K562 (cell line): ENCODE data around the gene SMG7. TPM values are rescaled to one million over a fixed set of nuclear protein-coding genes. Genes with fewer than 3 reads are reported as not detected.

Experiments
- ATAC-seq: fragments of 200-7000 bp; cut with Tn5 transposase; 3 replicates; pipeline ENCODE4 v1.9.1; 2020; ENCODE audit warnings: moderate library complexity
- BruUV-seq: library from RNA; stranded (reverse); fragments of 400-500 nt; replicated peaks from 2 replicates; lab custom pipeline; 2021; lab: Mats Ljungman, UMichigan
- CTCF ChIA-PET: fragments of 300-600 bp; formaldehyde crosslinking; extraction: SDS; loops from one replicate; lab custom pipeline; 2021; ENCODE audit warnings: low intra/inter-chr PET ratio; lab: Yijun Ruan, JAX
- POLR2A ChIA-PET: fragments of 300-600, 350-650 bp; sonication (Branson Sonifier 250); formaldehyde crosslinking; extraction: SDS; loops from one replicate; lab custom pipeline; 2021; ENCODE audit warnings: antibody characterized with exemption, inconsistent platforms; lab: Yijun Ruan, JAX
- DNase-seq, 4 experiments: peaks; one replicate each; pipeline versions ENCODE4 v3.0.0 to v3.0.0-alpha.2; 2011 to 2018; ENCODE audit warnings: low spot score in 3 of 4, mixed read lengths in 3 of 4; ENCODE audit errors: extremely low read depth in 1 of 4
- FAIRE-seq: peaks from 2 replicates; lab custom pipeline; 2011; peaks lifted over from hg19 to GRCh38; lab: Jason Lieb, UNC
- H2AFZ ChIP-seq: 2 replicates; pipeline ENCODE4 v1.6.0; 2011; ENCODE audit warnings: low read depth, low read length, control low read depth, inconsistent platforms
- H3K27ac ChIP-seq: fragments of 200-600 bp; 3 replicates; pipeline ENCODE4 v1.8.0; 2011; ENCODE audit warnings: low read depth, mild to moderate bottlenecking, control low read depth, inconsistent platforms, low read length, moderate library complexity, mixed read lengths; ENCODE audit errors: extremely low read depth
- H3K27me3 ChIP-seq, 2 experiments: fragments of 300-600 bp in 1 of 2; 2 replicates in 1 of 2; 3 replicates in 1 of 2; pipeline versions ENCODE4 v1.6.0 to v1.8.0; 2011; ENCODE audit warnings: inconsistent platforms in 2 of 2, low read length in 2 of 2, mild to moderate bottlenecking in 1 of 2, mixed read lengths in 1 of 2, moderate library complexity in 1 of 2; ENCODE audit not compliant: control insufficient read depth in 2 of 2, insufficient read depth in 2 of 2
- H3K36me3 ChIP-seq: fragments of 300-600 bp; 3 replicates; pipeline ENCODE4 v1.8.0; 2011; ENCODE audit warnings: mild to moderate bottlenecking, low read length, inconsistent platforms; ENCODE audit not compliant: control insufficient read depth, insufficient read depth
- H3K4me1 ChIP-seq, 2 experiments: fragments of 200-600 bp in 1 of 2; replicated peaks in 1 of 2; 2 replicates in 1 of 2; 3 replicates in 1 of 2; pipeline versions ENCODE4 v1.5.1 to v1.8.0; 2011; ENCODE audit warnings: inconsistent platforms in 2 of 2, low read length in 2 of 2, mild to moderate bottlenecking in 1 of 2, mixed read lengths in 1 of 2, moderate library complexity in 1 of 2; ENCODE audit not compliant: control insufficient read depth in 2 of 2, insufficient read depth in 2 of 2
- H3K4me2 ChIP-seq: 2 replicates; pipeline ENCODE4 v1.6.1; 2011; ENCODE audit warnings: low read length, control low read depth, inconsistent platforms, mixed read lengths; ENCODE audit not compliant: insufficient read depth
- H3K4me3 ChIP-seq: fragments of 200-600 bp; sonication (generic), shearing (Covaris generic); 2 replicates; pipeline ENCODE4 v1.5.1; 2016; ENCODE audit warnings: control low read depth, inconsistent platforms
- H3K79me2 ChIP-seq: fragments of 200-600 bp; 3 replicates; pipeline ENCODE4 v1.8.0; 2011; ENCODE audit warnings: low read length, inconsistent platforms; ENCODE audit not compliant: control insufficient read depth, insufficient read depth
- H3K9ac ChIP-seq, 2 experiments: 2 replicates each; pipeline versions ENCODE4 v1.6.0 to v1.6.1; 2011; ENCODE audit warnings: low read depth in 2 of 2, low read length in 2 of 2, control low read depth in 1 of 2, inconsistent platforms in 1 of 2, mild to moderate bottlenecking in 1 of 2, mixed read lengths in 1 of 2; ENCODE audit not compliant: insufficient read depth in 1 of 2
- H3K9me1 ChIP-seq: one replicate; pipeline ENCODE4 v1.6.0; 2011; ENCODE audit warnings: inconsistent platforms, mild to moderate bottlenecking, low read length, moderate library complexity; ENCODE audit not compliant: control insufficient read depth, insufficient read depth
- H3K9me3 ChIP-seq: replicated peaks from 2 replicates; pipeline ENCODE4 v1.5.1; 2011; ENCODE audit warnings: low read depth, low read length, inconsistent platforms; ENCODE audit not compliant: control insufficient read depth, insufficient read depth
- H4K20me1 ChIP-seq: replicated peaks from 2 replicates; pipeline ENCODE4 v1.6.1; 2011; ENCODE audit warnings: low read length, inconsistent platforms, mixed read lengths; ENCODE audit not compliant: control insufficient read depth, insufficient read depth
- ARID1B ChIP-seq: fragments of 450-650 bp; IDR thresholded peaks from 2 replicates; pipeline ENCODE4 v1.6.1; 2016; ENCODE audit warnings: antibody characterized with exemption, mild to moderate bottlenecking, inconsistent platforms
- BCOR ChIP-seq: fragments of 450-650 bp; IDR thresholded peaks from 2 replicates; pipeline ENCODE4 v1.6.1; 2016
- BMI1 ChIP-seq: fragments of 150-350 bp; IDR thresholded peaks from 2 replicates; pipeline ENCODE4 v1.6.1; 2014; ENCODE audit warnings: low read length
- C11orf30 ChIP-seq: fragments of 450-650 bp; IDR thresholded peaks from 2 replicates; pipeline ENCODE4 v1.6.1; 2016; ENCODE audit warnings: low read depth, mild to moderate bottlenecking
- CBFA2T3 ChIP-seq: fragments of 450-650 bp; IDR thresholded peaks from 2 replicates; pipeline ENCODE4 v1.6.1; 2017
- DPF2 ChIP-seq: fragments of 450-650 bp; IDR thresholded peaks from 2 replicates; pipeline ENCODE4 v1.6.1; 2016
- EP300 ChIP-seq: IDR thresholded peaks from 2 replicates; pipeline ENCODE4 v1.6.1; 2012; ENCODE audit warnings: low read length, improper control_type of control experiment
- GATAD2A ChIP-seq: fragments of 450-650 bp; IDR thresholded peaks from 2 replicates; pipeline ENCODE4 v1.6.1; 2017
- HMGXB4 ChIP-seq: sonication (generic); formaldehyde crosslinking; IDR thresholded peaks from 2 replicates; pipeline ENCODE4 v1.8.1; 2023; ENCODE audit warnings: mild to moderate bottlenecking, missing genetic modification reagents
- KDM4B ChIP-seq, 2 experiments: fragments of 450-650 bp in 1 of 2; sonication (generic) in 1 of 2; IDR thresholded peaks; 2 replicates each; pipeline ENCODE4 v1.6.1; 2016 to 2017; ENCODE audit warnings: borderline replicate concordance in 2 of 2, antibody characterized with exemption in 1 of 2, low read depth in 1 of 2, mild to moderate bottlenecking in 1 of 2
- KLF13 ChIP-seq: fragments of 450-650 bp; IDR thresholded peaks from 2 replicates; pipeline ENCODE4 v1.6.1; 2016; ENCODE audit warnings: missing genetic modification characterization, low read depth, mild to moderate bottlenecking, missing compliant biosample characterization, moderate library complexity, borderline replicate concordance
- MAFF ChIP-seq: IDR thresholded peaks from 2 replicates; pipeline ENCODE4 v1.6.1; 2012; ENCODE audit warnings: low read length, improper control_type of control experiment
- MAFG ChIP-seq: fragments of 450-650 bp; conservative IDR thresholded peaks from 2 replicates; pipeline ENCODE4 v1.6.1; 2016; ENCODE audit warnings: missing genetic modification characterization, missing compliant biosample characterization
- MAFK ChIP-seq: IDR thresholded peaks from 2 replicates; pipeline ENCODE4 v1.6.1; 2011; ENCODE audit warnings: low read length, improper control_type of control experiment
- NCOR1 ChIP-seq: fragments of 450-650 bp; IDR thresholded peaks from 2 replicates; pipeline ENCODE4 v1.6.1; 2016; ENCODE audit warnings: mild to moderate bottlenecking, moderate library complexity
- NFE2 ChIP-seq: IDR thresholded peaks from 2 replicates; pipeline ENCODE4 v1.6.1; 2014; ENCODE audit warnings: antibody characterized with exemption, low read depth
- NONO ChIP-seq, 2 experiments: fragments of 200-400 bp in 1 of 2; fragments of 450-650 bp in 1 of 2; formaldehyde crosslinking in 1 of 2; IDR thresholded peaks; 2 replicates each; pipeline ENCODE4 v1.6.1; 2017; ENCODE audit warnings: low read depth in 2 of 2, mild to moderate bottlenecking in 2 of 2, moderate library complexity in 2 of 2, low read length in 1 of 2
- PTTG1 ChIP-seq: fragments of 450-650 bp; IDR thresholded peaks from 2 replicates; pipeline ENCODE4 v1.6.1; 2016; ENCODE audit warnings: low read depth, mild to moderate bottlenecking, missing genetic modification characterization, missing compliant biosample characterization
- RFX1 ChIP-seq: fragments of 450-650 bp; IDR thresholded peaks from 2 replicates; pipeline ENCODE4 v1.6.1; 2016; ENCODE audit warnings: mild to moderate bottlenecking, moderate library complexity
- SIX5 ChIP-seq, 2 experiments: IDR thresholded peaks; 2 replicates each; pipeline ENCODE4 v1.6.1; 2011; ENCODE audit warnings: low read length in 2 of 2, borderline replicate concordance in 1 of 2, low read depth in 1 of 2, mild to moderate bottlenecking in 1 of 2, moderate library complexity in 1 of 2; ENCODE audit not compliant: insufficient read depth in 1 of 2
- SMARCA4 ChIP-seq: fragments of 450-650 bp; IDR thresholded peaks from 2 replicates; pipeline ENCODE4 v1.6.1; 2016
- SMARCE1 ChIP-seq: fragments of 450-650 bp; IDR thresholded peaks from 2 replicates; pipeline ENCODE4 v1.7.1; 2016; ENCODE audit warnings: mild to moderate bottlenecking
- SOX6 ChIP-seq: fragments of 450-650 bp; IDR thresholded peaks from 2 replicates; pipeline ENCODE4 v1.6.1; 2014; ENCODE audit warnings: mild to moderate bottlenecking
- TRIM24 ChIP-seq, 2 experiments: fragments of 450-650 bp; IDR thresholded peaks; 2 replicates each; pipeline ENCODE4 v1.6.1; 2016
- ZEB2 ChIP-seq: fragments of 450-650 bp; IDR thresholded peaks from 2 replicates; pipeline ENCODE4 v1.6.1; 2016
- ZNF316 ChIP-seq: fragments of 450-650 bp; IDR thresholded peaks from 2 replicates; pipeline ENCODE4 v1.6.1; 2016
- WGBS: fragments of 100-300 bp; shearing (Covaris generic); methylation state at CpG from one replicate; pipeline ENCODE4 v1.1.6; 2016; ENCODE audit warnings: low coverage, mixed read lengths; ENCODE audit not compliant: insufficient coverage; ENCODE audit errors: missing lambda C conversion rate; 5-methylcytosine and 5-hydroxymethylcytosine counted together
- in situ Hi-C: fragments of 300-500 bp; cut with MboI; formaldehyde crosslinking; loops from 4 replicates; pipeline ENCODE4 v1.15.0; 2018; ENCODE audit warnings: inconsistent platforms, mixed read lengths
- intact Hi-C: fragments of 100-400 bp; cut with micrococcal nuclease; formaldehyde crosslinking; loops from 2 replicates; pipeline ENCODE4 v1.14.2; 2022
- polyA plus RNA-seq, 8 experiments: library from polyadenylated mRNA; depleted of rRNA in 4 of 8; stranded (reverse) in 5 of 8; unstranded in 3 of 8; fragments of >200 nt; fragmentation: Nextera tagmentation in 2 of 8; fragmentation: Illumina TruSeq in 1 of 8; extraction: Ambion mirVana in 2 of 8; extraction: Trizol in 1 of 8; gene quantifications; 2 replicates each; pipeline versions ENCODE4 v1.2.1 to v1.2.3, GENCODE V29; 2011 to 2014; ENCODE audit warnings: inconsistent platforms in 1 of 8, missing spikeins in 1 of 8
- total RNA-seq, 7 experiments: library from RNA; depleted of rRNA in 6 of 7; stranded (reverse); fragments of >200 nt in 6 of 7; fragmentation: Illumina TruSeq in 2 of 7; extraction: Trizol in 2 of 7; gene quantifications; 2 replicates each; pipeline versions ENCODE4 v1.2.1 to v1.2.3, GENCODE V29; 2011 to 2021; ENCODE audit warnings: low replicate concordance in 1 of 7
- TF ChIP-seq, protein P1 (sequence below): sonication (generic); formaldehyde crosslinking; IDR thresholded peaks from 2 replicates; pipeline ENCODE4 v1.8.0; 2022; ENCODE audit warnings: mild to moderate bottlenecking, missing genetic modification reagents

SMG7 gene
- total and polyA plus RNA-seq, 9 of the 15 experiments (the other 6 are each of a cell fraction or from before 2014, with no cell fraction given): 12.4 to 74.6 (median 29.0) TPM

DNA sequence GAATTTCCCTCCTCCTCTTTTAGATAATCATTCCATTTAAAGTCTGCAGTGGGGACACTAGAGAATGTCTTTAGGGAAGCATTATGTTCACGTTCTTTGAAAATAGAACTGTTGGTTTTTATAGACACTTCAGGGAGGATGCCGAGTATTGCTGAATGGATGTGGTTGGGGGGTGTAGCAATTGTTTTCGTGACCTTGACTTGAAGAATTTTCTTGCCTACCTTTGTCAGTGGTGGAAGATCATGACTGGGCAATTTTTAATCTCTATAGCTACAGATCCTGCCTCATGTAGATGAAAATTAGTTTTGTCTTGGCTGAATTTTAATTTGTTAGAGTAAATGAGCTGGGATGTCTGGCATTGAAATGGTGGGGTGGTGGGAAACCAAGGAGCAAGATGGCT is 3.8 kb downstream of the SMG7 start:
- Histone ChIP-seq H3K9me1 (no peaks in the 10 kb centered on the region), H3K4me2 (peak overlapping the region; percentile 44), H3K9ac (peak overlapping the region in 1 of 2 experiments; percentile 4; a peak in 1 of 4 replicates), H3K4me3 (no peak overlapping the region), H3K27ac (peak overlapping the region; percentile 41; the same call in 2 of the 3 replicates), H3K27me3 (no peaks in the 10 kb centered on the region), H3K79me2 (peaks cover 87% of the 10 kb centered on the region), H3K36me3 (peaks cover 21% of the 10 kb centered on the region), H3K9me3 (no peaks in the 10 kb centered on the region), H3K4me1 (peaks cover 26 to 46% of the 10 kb centered on the region in 2 experiments; a peak in 4 of 5 replicates), H4K20me1 (peaks cover 5% of the 10 kb centered on the region), H2AFZ (no peak overlapping the region)
- ChIA-PET CTCF (no interaction called here), POLR2A (interaction anchor here (0.8 to 2.9 kb wide), 5 partner anchors 8 to 42 kb away, joined by 3 to 7 read pairs (median 4); no protein-coding TSS in a partner anchor)
- intact Hi-C loops (no loop called here), in situ Hi-C loops (no loop called here)
- FAIRE-seq (peak; percentile 55), DNase-seq (peak in 2 of 4 experiments; percentile 40 to 45), ATAC-seq (no peak)
- 4% methylated on average over 3 of the region's 3 CpGs for WGBS
- no TSS peak for BruUV-seq
- TF ChIP-seq MAFF (peak; percentile 88), BMI1 (no peak), CBFA2T3 (peak; percentile 44), SOX6 (peak; percentile 49; the same call in 1 of the 2 replicates), MAFK (peak; percentile 81), KDM4B (IDR thresholded peaks at IDR 0.05; ENCODE audit: borderline replicate concordance in 2 of 2, low read depth in 1 of 2) (no peak), ZEB2 (0 out of 2 replicates have a peak, but pooled peaks have one; percentile 24), DPF2 (peak; percentile 68), GATAD2A (no peak), PTTG1 (no peak), BCOR (no peak), SMARCA4 (peak; percentile 62), SIX5 (IDR thresholded peaks at IDR 0.05; ENCODE audit: borderline replicate concordance in 1 of 2, insufficient read depth in 1 of 2, low read depth in 1 of 2, low read length in 2 of 2) (no peak), C11orf30 (peak; percentile 90), MAFG (tag) (peak; percentile 97), ZNF316 (peak; percentile 96), EP300 (peak; percentile 7; the same call in 1 of the 2 replicates), SMARCE1 (peak; percentile 19; the same call in 1 of the 2 replicates), NFE2 (peak; percentile 95), TRIM24 (IDR thresholded peaks at IDR 0.05) (no peak), RFX1 (peak; percentile 31; the same call in 1 of the 2 replicates), NCOR1 (peak; percentile 34; the same call in 1 of the 2 replicates), ARID1B (peak; percentile 61), NONO (IDR thresholded peaks at IDR 0.05; ENCODE audit: low read depth in 2 of 2, low read length in 1 of 2) (no peak), HMGXB4 (no peak), KLF13 (tag) (no peak)
- TF ChIP-seq, protein P1, sequence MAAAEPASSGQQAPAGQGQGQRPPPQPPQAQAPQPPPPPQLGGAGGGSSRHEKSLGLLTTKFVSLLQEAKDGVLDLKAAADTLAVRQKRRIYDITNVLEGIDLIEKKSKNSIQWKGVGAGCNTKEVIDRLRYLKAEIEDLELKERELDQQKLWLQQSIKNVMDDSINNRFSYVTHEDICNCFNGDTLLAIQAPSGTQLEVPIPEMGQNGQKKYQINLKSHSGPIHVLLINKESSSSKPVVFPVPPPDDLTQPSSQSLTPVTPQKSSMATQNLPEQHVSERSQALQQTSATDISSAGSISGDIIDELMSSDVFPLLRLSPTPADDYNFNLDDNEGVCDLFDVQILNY (CRISPR knock-in tag): no peak
